Mesodermal cell (in vitro differentiated cells): ENCODE results near the gene LSM2.

ENCODE experiments used
- H3K27ac ChIP-seq: 2 replicates; pipeline ENCODE4 v1.7.0; 2013; ENCODE audit warnings: mild to moderate bottlenecking, low read depth, low read length, moderate library complexity; ENCODE audit not compliant: severe bottlenecking
- H3K36me3 ChIP-seq: 2 replicates; pipeline ENCODE4 v1.7.1; 2013; ENCODE audit warnings: mild to moderate bottlenecking, low read length, moderate library complexity; ENCODE audit not compliant: control insufficient read depth, insufficient read depth
- H3K4me1 ChIP-seq: one replicate; pipeline ENCODE4 v1.7.1; 2013; ENCODE audit warnings: mild to moderate bottlenecking, low read length; ENCODE audit not compliant: insufficient read depth, control insufficient read depth, poor library complexity, severe bottlenecking
- H3K4me3 ChIP-seq: 2 replicates; pipeline ENCODE4 v1.7.0; 2013; ENCODE audit warnings: low read length, control low read depth, mild to moderate bottlenecking; ENCODE audit not compliant: insufficient read depth, poor library complexity, severe bottlenecking; ENCODE audit errors: extremely low read depth
- H3K9me3 ChIP-seq: 2 replicates; pipeline ENCODE4 v1.7.1; 2013; ENCODE audit warnings: mild to moderate bottlenecking, low read length, moderate library complexity; ENCODE audit not compliant: control insufficient read depth
- WGBS, 2 experiments: methylation state at CpG; one replicate each; pipeline ENCODE4 v1.1.5; 2013; ENCODE audit warnings: missing lambda C conversion rate in 2 of 2; ENCODE audit not compliant: insufficient coverage in 2 of 2; 5-methylcytosine and 5-hydroxymethylcytosine counted together

The LSM2 gene

GRCh38 chr6:31782126-31782855, 24.5 kb downstream of the LSM2 start:
- H3K4me3 ChIP-seq = no peak overlapping the region
- peaks cover 3% of the 10 kb centered on the region for H3K4me1 ChIP-seq
- H3K9me3 ChIP-seq = no peaks in the 10 kb centered on the region
- no peak overlapping the region for H3K27ac ChIP-seq
- 95 to 96% methylated on average over 32 of the region's 32 CpGs for WGBS, 2 experiments
- peaks cover 84% of the 10 kb centered on the region for H3K36me3 ChIP-seq

- no peaks in the 10 kb centered on the region for H3K9me3 ChIP-seq
- no peak overlapping the region for H3K4me3 ChIP-seq
- 93 to 97% methylated on average over 15 to 17 of the region's 23 CpGs for WGBS, 2 experiments
- no peak overlapping the region for H3K27ac ChIP-seq
- peaks cover 11% of the 10 kb centered on the region for H3K4me1 ChIP-seq
- peaks cover 76% of the 10 kb centered on the region for H3K36me3 ChIP-seq
Observed at GRCh38 chr6:31781244-31782125, 25.3 kb downstream of the LSM2 start.

GRCh38 chr6:31780507-31781243, 26.1 kb downstream of the LSM2 start:
- Histone ChIP-seq H3K27ac (no peak overlapping the region), H3K9me3 (no peaks in the 10 kb centered on the region), H3K4me1 (peaks cover 12% of the 10 kb centered on the region), H3K36me3 (peaks cover 69% of the 10 kb centered on the region), H3K4me3 (no peak overlapping the region)
- 93 to 94% methylated on average over 13 to 18 of the region's 20 CpGs for WGBS, 2 experiments

- no peaks in the 10 kb centered on the region for H3K9me3 ChIP-seq
- WGBS, 2 experiments = 94 to 97% methylated on average over 8 to 10 of the region's 10 CpGs
Observed at GRCh38 chr6:31779908-31780307, 26.9 kb downstream of the LSM2 start.

GRCh38 chr6:31778999-31779885, 27.5 kb downstream of the LSM2 start:
- H3K4me3 ChIP-seq = no peak overlapping the region
- H3K36me3 ChIP-seq = peaks cover 55% of the 10 kb centered on the region
- peaks cover 12% of the 10 kb centered on the region for H3K4me1 ChIP-seq
- WGBS, 2 experiments = 94 to 96% methylated on average over 29 to 32 of the region's 43 CpGs
- H3K27ac ChIP-seq = no peak overlapping the region
- no peaks in the 10 kb centered on the region for H3K9me3 ChIP-seq

More at GRCh38 chr6:31779908-31780307, 26.9 kb downstream of the LSM2 start:
- H3K36me3 ChIP-seq = peaks cover 62% of the 10 kb centered on the region
- H3K4me1 ChIP-seq = peaks cover 12% of the 10 kb centered on the region
- no peak overlapping the region for H3K27ac ChIP-seq
- no peak overlapping the region for H3K4me3 ChIP-seq

GRCh38 chr6:31778193-31778592, 28.6 kb downstream of the LSM2 start:
- no peaks in the 10 kb centered on the region for H3K9me3 ChIP-seq
- H3K4me1 ChIP-seq = peaks cover 12% of the 10 kb centered on the region
- no peak overlapping the region for H3K4me3 ChIP-seq
- 100% methylated on average over 4 of the region's 5 CpGs for WGBS, 2 experiments
- no peak overlapping the region for H3K27ac ChIP-seq
- H3K36me3 ChIP-seq = peaks cover 48% of the 10 kb centered on the region

DNA sequence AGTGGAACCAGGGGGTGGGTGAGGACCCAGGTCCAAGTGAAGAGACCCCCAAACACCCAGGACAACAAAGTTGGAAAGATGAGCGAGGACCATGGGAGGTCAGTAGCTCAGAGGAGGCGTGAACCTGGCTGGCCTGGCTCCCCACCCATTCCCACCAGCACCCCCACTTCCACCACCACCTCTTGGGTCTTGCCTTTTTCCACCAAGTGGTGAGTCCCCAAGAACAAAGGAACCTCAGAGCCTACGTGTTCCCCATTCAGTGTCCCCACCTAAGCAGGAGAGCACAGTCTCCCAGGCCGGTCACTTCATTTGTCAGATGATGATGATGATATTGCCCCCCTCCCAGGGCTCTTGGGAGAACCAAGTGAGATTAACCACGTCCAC, 29.1 kb downstream of the LSM2 start:
- Histone ChIP-seq H3K4me1 (peaks cover 12% of the 10 kb centered on the region), H3K9me3 (no peaks in the 10 kb centered on the region), H3K4me3 (no peak overlapping the region), H3K36me3 (peaks cover 42% of the 10 kb centered on the region), H3K27ac (peak overlapping the region; percentile 23)
- WGBS, 2 experiments = 96 to 100% methylated on average over 3 to 5 of the region's 5 CpGs

- Histone ChIP-seq H3K27ac (peak within 1 kb of the TSS; percentile 23), H3K9me3 (no peaks in the 10 kb centered on the region), H3K36me3 (peaks cover 37% of the 10 kb centered on the region), H3K4me3 (no peak within 1 kb of the TSS), H3K4me1 (peaks cover 12% of the 10 kb centered on the region)
- WGBS, 2 experiments = 36 to 80% methylated on average over 3 to 11 of the region's 15 CpGs
Observed at GRCh38 chr6:31776989-31777666, 29.6 kb downstream of the LSM2 start, which contains the start of gene VWA7. TSS of gene VWA7 (minus strand) at chr6:31777328. CDS start at chr6:31776779, 549 bp downstream.

DNA sequence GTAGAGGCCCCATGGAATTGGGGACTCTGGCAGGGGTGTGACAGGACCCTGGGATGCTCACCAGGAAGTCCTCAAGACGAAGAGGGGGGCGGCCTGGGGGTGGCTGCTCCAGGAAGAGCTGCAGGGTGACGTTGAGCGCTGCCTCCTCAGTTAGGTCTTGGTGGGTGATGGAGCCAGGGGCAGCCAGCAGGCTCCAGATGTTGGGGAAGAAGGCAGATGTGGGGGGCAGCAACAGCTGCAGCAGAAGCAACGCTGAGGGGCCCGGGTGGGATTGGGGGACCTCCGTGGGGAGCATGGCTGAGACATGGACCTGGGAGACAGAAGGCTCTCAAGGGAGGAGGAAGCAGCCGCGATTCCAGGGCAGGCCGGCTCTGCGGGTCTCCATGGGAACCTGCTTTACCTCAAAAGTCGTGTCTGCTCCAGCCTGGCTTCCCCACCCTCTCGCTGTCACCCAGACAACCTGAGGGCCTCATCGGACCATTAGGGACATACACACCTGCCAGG, 30.2 kb downstream of the LSM2 start:
- H3K36me3 ChIP-seq = peaks cover 31% of the 10 kb centered on the region
- H3K27ac ChIP-seq = no peak overlapping the region
- 76 to 82% methylated on average over 10 to 14 of the region's 14 CpGs for WGBS, 2 experiments
- no peaks in the 10 kb centered on the region for H3K9me3 ChIP-seq
- no peak overlapping the region for H3K4me3 ChIP-seq
- H3K4me1 ChIP-seq = peaks cover 12% of the 10 kb centered on the region
